HepG2 (cell line): ENCODE results near the gene TP53TG5. TPM values are rescaled to one million over a fixed set of nuclear protein-coding genes. Genes with fewer than 3 reads are reported as not detected.

Source experiments
- BRD4 ChIP-seq: sonication (generic); formaldehyde crosslinking; IDR thresholded peaks from 2 replicates; pipeline ENCODE4 v1.4.0; 2020; ENCODE audit warnings: missing genetic modification reagents
- HNRNPH1 ChIP-seq: fragments of 200-400 bp; formaldehyde crosslinking; optimal IDR thresholded peaks from 2 replicates; pipeline ENCODE3; 2017; ENCODE audit warnings: mild to moderate bottlenecking, low read depth, low read length
- IRX3 ChIP-seq: sonication (generic); formaldehyde crosslinking; IDR thresholded peaks from 2 replicates; pipeline ENCODE4 v1.8.1; 2023; ENCODE audit warnings: mild to moderate bottlenecking, low read depth, missing genetic modification reagents, borderline replicate concordance
- SALL1 ChIP-seq: sonication (generic); formaldehyde crosslinking; IDR thresholded peaks from 2 replicates; pipeline ENCODE4 v1.8.0; 2022; ENCODE audit warnings: mild to moderate bottlenecking, missing genetic modification reagents
- SMAD9 ChIP-seq: sonication (generic); formaldehyde crosslinking; IDR thresholded peaks from 2 replicates; pipeline ENCODE4 v1.5.1; 2020; ENCODE audit warnings: mild to moderate bottlenecking, missing genetic modification reagents
- SRSF9 ChIP-seq: fragments of 200-400 bp; formaldehyde crosslinking; IDR thresholded peaks from 2 replicates; pipeline ENCODE4 v1.6.1; 2018; ENCODE audit warnings: borderline replicate concordance, mild to moderate bottlenecking, low read depth, low read length; ENCODE audit not compliant: insufficient read depth, poor library complexity, severe bottlenecking
- TSC22D2 ChIP-seq: sonication (generic); formaldehyde crosslinking; IDR thresholded peaks from 2 replicates; pipeline ENCODE4 v1.5.1; 2020; ENCODE audit warnings: missing genetic modification reagents, mild to moderate bottlenecking, borderline replicate concordance
- YEATS2 ChIP-seq: sonication (generic); formaldehyde crosslinking; IDR thresholded peaks from 2 replicates; pipeline ENCODE4 v1.4.0; 2020; ENCODE audit warnings: missing genetic modification reagents, borderline replicate concordance
- ZBTB37 ChIP-seq: sonication (generic); formaldehyde crosslinking; IDR thresholded peaks from 2 replicates; pipeline ENCODE4 v1.4.0; 2020; ENCODE audit warnings: mild to moderate bottlenecking, missing genetic modification reagents
- ZNF510 ChIP-seq: sonication (generic); formaldehyde crosslinking; IDR thresholded peaks from 2 replicates; pipeline ENCODE4 v1.4.0; 2020; ENCODE audit warnings: low read depth, mild to moderate bottlenecking, missing genetic modification reagents
- ZNF550 ChIP-seq: sonication (generic); formaldehyde crosslinking; IDR thresholded peaks from 2 replicates; pipeline ENCODE4 v1.4.0; 2020; ENCODE audit warnings: mild to moderate bottlenecking, missing genetic modification reagents, borderline replicate concordance
- ZNF576 ChIP-seq: sonication (generic); formaldehyde crosslinking; IDR thresholded peaks from 2 replicates; pipeline ENCODE4 v1.4.0; 2020; ENCODE audit warnings: mild to moderate bottlenecking, missing genetic modification reagents
- ZNF788 ChIP-seq: sonication (generic); formaldehyde crosslinking; IDR thresholded peaks from 2 replicates; pipeline ENCODE4 v1.5.0; 2020; ENCODE audit warnings: mild to moderate bottlenecking, missing genetic modification reagents, borderline replicate concordance
- polyA plus RNA-seq, 8 experiments: library from polyadenylated mRNA; depleted of rRNA in 3 of 8; stranded (reverse) in 7 of 8; unstranded in 1 of 8; fragments of >200 nt; fragmentation: Illumina TruSeq in 4 of 8; extraction: Trizol in 4 of 8; gene quantifications; 2 replicates each; pipeline versions ENCODE4 v1.2.1 to v1.2.3, GENCODE V29; 2011 to 2016; ENCODE audit warnings: low read depth in 4 of 8, missing spikeins in 1 of 8, mixed read lengths in 1 of 8; ENCODE audit not compliant: insufficient read depth in 1 of 8
- total RNA-seq, 5 experiments: library from RNA; depleted of rRNA; stranded (reverse); fragments of >200 nt; fragmentation: Illumina TruSeq; extraction: Trizol; gene quantifications; 2 replicates each; pipeline ENCODE4 v1.2.3, GENCODE V29; 2016; ENCODE audit warnings: low read depth in 1 of 5
- TF ChIP-seq, protein P1 (sequence below): sonication (generic); formaldehyde crosslinking; IDR thresholded peaks from 2 replicates; pipeline ENCODE4 v1.8.1; 2023; ENCODE audit warnings: mild to moderate bottlenecking, moderate library complexity, missing genetic modification reagents
- TF ChIP-seq, protein P2 (sequence below): sonication (generic); formaldehyde crosslinking; IDR thresholded peaks from 2 replicates; pipeline ENCODE4 v1.4.0; 2020; ENCODE audit warnings: missing genetic modification reagents
- TF ChIP-seq, protein P3 (sequence below): sonication (generic); formaldehyde crosslinking; IDR thresholded peaks from 2 replicates; pipeline ENCODE4 v1.9.0; 2022; ENCODE audit warnings: missing genetic modification reagents, mild to moderate bottlenecking, borderline replicate concordance
- TF ChIP-seq, protein P4 (sequence below): sonication (generic); formaldehyde crosslinking; IDR thresholded peaks from 2 replicates; pipeline ENCODE4 v1.9.0; 2022; ENCODE audit warnings: low read depth, missing genetic modification reagents
- TF ChIP-seq, protein P5 (sequence below): IDR thresholded peaks from 2 replicates; pipeline ENCODE4 v1.6.1; 2018; ENCODE audit warnings: missing genetic modification reagents, mild to moderate bottlenecking, missing compliant biosample characterization

The TP53TG5 gene
- total and polyA plus RNA-seq, 2 of the 13 experiments (the other 11 are each of a cell fraction or from before 2014, with no cell fraction given), result 0.11 TPM; not detected in 1

GRCh38 chr20:45338121-45339030, 39.7 kb downstream of the TP53TG5 start (continued):
- TF ChIP-seq, protein P1, sequence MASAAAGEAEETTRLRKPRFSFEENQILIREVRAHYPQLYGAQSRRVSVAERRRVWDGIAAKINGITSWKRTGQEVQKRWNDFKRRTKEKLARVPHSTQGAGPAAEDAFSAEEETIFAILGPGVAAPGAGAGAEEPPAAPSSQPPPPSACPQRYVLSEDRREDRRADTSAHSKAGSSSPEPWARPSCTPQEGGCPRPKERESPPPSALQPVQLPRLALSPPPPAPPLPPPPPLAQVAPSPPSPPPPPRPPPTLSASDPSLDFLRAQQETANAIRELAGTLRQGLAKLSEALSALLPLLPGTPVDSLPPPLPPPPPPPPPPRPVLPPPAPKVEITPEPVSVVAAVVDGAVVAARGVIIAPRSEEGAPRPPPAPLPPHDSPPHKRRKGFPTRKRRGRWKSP (CRISPR knock-in tag), result no peak
- TF ChIP-seq SMAD9 (no peak), ZBTB37 (CRISPR knock-in tag) (no peak), ZNF510 (CRISPR knock-in tag) (no peak), HNRNPH1 (no peak), ZNF550 (CRISPR knock-in tag) (no peak), YEATS2 (no peak), TSC22D2 (CRISPR knock-in tag) (no peak; the same call in 1 of the 2 replicates), BRD4 (CRISPR knock-in tag) (no peak), SALL1 (CRISPR knock-in tag) (peak; percentile 84), IRX3 (CRISPR knock-in tag) (no peak), ZNF576 (CRISPR knock-in tag) (no peak), ZNF788 (peak; percentile 67; the same call in 1 of the 2 replicates), SRSF9 (no peak)
- TF ChIP-seq, protein P2, sequence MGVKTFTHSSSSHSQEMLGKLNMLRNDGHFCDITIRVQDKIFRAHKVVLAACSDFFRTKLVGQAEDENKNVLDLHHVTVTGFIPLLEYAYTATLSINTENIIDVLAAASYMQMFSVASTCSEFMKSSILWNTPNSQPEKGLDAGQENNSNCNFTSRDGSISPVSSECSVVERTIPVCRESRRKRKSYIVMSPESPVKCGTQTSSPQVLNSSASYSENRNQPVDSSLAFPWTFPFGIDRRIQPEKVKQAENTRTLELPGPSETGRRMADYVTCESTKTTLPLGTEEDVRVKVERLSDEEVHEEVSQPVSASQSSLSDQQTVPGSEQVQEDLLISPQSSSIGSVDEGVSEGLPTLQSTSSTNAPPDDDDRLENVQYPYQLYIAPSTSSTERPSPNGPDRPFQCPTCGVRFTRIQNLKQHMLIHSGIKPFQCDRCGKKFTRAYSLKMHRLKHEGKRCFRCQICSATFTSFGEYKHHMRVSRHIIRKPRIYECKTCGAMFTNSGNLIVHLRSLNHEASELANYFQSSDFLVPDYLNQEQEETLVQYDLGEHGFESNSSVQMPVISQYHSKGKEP (CRISPR knock-in tag), result no peak
- TF ChIP-seq, protein P3, sequence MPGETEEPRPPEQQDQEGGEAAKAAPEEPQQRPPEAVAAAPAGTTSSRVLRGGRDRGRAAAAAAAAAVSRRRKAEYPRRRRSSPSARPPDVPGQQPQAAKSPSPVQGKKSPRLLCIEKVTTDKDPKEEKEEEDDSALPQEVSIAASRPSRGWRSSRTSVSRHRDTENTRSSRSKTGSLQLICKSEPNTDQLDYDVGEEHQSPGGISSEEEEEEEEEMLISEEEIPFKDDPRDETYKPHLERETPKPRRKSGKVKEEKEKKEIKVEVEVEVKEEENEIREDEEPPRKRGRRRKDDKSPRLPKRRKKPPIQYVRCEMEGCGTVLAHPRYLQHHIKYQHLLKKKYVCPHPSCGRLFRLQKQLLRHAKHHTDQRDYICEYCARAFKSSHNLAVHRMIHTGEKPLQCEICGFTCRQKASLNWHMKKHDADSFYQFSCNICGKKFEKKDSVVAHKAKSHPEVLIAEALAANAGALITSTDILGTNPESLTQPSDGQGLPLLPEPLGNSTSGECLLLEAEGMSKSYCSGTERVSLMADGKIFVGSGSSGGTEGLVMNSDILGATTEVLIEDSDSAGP (CRISPR knock-in tag), result no peak
- TF ChIP-seq, protein P4, sequence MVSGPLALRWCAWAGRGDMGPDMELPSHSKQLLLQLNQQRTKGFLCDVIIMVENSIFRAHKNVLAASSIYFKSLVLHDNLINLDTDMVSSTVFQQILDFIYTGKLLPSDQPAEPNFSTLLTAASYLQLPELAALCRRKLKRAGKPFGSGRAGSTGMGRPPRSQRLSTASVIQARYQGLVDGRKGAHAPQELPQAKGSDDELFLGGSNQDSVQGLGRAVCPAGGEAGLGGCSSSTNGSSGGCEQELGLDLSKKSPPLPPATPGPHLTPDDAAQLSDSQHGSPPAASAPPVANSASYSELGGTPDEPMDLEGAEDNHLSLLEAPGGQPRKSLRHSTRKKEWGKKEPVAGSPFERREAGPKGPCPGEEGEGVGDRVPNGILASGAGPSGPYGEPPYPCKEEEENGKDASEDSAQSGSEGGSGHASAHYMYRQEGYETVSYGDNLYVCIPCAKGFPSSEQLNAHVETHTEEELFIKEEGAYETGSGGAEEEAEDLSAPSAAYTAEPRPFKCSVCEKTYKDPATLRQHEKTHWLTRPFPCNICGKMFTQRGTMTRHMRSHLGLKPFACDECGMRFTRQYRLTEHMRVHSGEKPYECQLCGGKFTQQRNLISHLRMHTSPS (CRISPR knock-in tag), result no peak
- TF ChIP-seq, protein P5, sequence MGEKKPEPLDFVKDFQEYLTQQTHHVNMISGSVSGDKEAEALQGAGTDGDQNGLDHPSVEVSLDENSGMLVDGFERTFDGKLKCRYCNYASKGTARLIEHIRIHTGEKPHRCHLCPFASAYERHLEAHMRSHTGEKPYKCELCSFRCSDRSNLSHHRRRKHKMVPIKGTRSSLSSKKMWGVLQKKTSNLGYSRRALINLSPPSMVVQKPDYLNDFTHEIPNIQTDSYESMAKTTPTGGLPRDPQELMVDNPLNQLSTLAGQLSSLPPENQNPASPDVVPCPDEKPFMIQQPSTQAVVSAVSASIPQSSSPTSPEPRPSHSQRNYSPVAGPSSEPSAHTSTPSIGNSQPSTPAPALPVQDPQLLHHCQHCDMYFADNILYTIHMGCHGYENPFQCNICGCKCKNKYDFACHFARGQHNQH, result peak; percentile 70
